NT2/D1 (cell line): ENCODE measurements around the gene IL19.

Source experiments
- DNase-seq: peaks from one replicate; pipeline ENCODE4 v3.0.0-alpha.2; 2011; ENCODE audit warnings: low read depth, low spot score
- H3K27me3 ChIP-seq: 2 replicates; pipeline ENCODE4 v1.6.0; 2011; ENCODE audit warnings: mild to moderate bottlenecking; ENCODE audit not compliant: insufficient read length, insufficient read depth
- H3K36me3 ChIP-seq: 2 replicates; pipeline ENCODE4 v1.6.1; 2011; ENCODE audit warnings: mild to moderate bottlenecking, low read length, mixed read lengths; ENCODE audit not compliant: insufficient read depth, insufficient read length
- H3K4me1 ChIP-seq: 2 replicates; pipeline ENCODE4 v1.5.1; 2011; ENCODE audit not compliant: insufficient read depth, insufficient read length
- H3K4me3 ChIP-seq: 2 replicates; pipeline ENCODE4 v1.5.1; 2011; ENCODE audit warnings: low read depth; ENCODE audit not compliant: insufficient read length
- H3K9ac ChIP-seq: 2 replicates; pipeline ENCODE4 v1.6.0; 2011; ENCODE audit warnings: low read depth; ENCODE audit not compliant: insufficient read length
- H3K9me3 ChIP-seq: 2 replicates; pipeline ENCODE4 v1.5.1; 2011; ENCODE audit warnings: mild to moderate bottlenecking, low read length; ENCODE audit not compliant: insufficient read depth
- SUZ12 ChIP-seq: IDR thresholded peaks from 2 replicates; pipeline ENCODE4 v1.6.1; 2011; ENCODE audit not compliant: insufficient read length, insufficient read depth; ENCODE audit errors: extremely low read depth
- YY1 ChIP-seq: IDR thresholded peaks from 2 replicates; pipeline ENCODE4 v1.6.1; 2011; ENCODE audit not compliant: insufficient read length, insufficient read depth
- ZNF274 ChIP-seq: IDR thresholded peaks from 2 replicates; pipeline ENCODE4 v1.6.1; 2011; ENCODE audit warnings: mild to moderate bottlenecking, low read depth, low read length

IL19 gene

GRCh38 chr1:206735553-206736031 is 35.0 kb upstream of the IL19 start:
- peaks cover 10% of the 10 kb centered on the region for H3K4me1 ChIP-seq
- H3K27me3 ChIP-seq, result no peaks in the 10 kb centered on the region
- no peak for DNase-seq
- H3K36me3 ChIP-seq, result peaks cover 52% of the 10 kb centered on the region
- no peak overlapping the region for H3K4me3 ChIP-seq
- H3K9ac ChIP-seq, result no peak overlapping the region
- H3K9me3 ChIP-seq, result no peaks in the 10 kb centered on the region
- TF ChIP-seq SUZ12 (no peak), ZNF274 (no peak), YY1 (no peak)

GRCh38 chr1:206736878-206737728 is 33.5 kb upstream of the IL19 start:
- H3K4me1 ChIP-seq, result peaks cover 13% of the 10 kb centered on the region
- H3K36me3 ChIP-seq, result peaks cover 37% of the 10 kb centered on the region
- DNase-seq, result no peak
- no peaks in the 10 kb centered on the region for H3K27me3 ChIP-seq
- TF ChIP-seq SUZ12 (no peak), YY1 (no peak), ZNF274 (no peak)
- no peaks in the 10 kb centered on the region for H3K9me3 ChIP-seq
- H3K9ac ChIP-seq, result no peak overlapping the region
- no peak overlapping the region for H3K4me3 ChIP-seq

GRCh38 chr1:206737729-206738201 is 32.8 kb upstream of the IL19 start:
- Histone ChIP-seq H3K9ac (no peak overlapping the region), H3K36me3 (peaks cover 30% of the 10 kb centered on the region), H3K4me3 (no peak overlapping the region), H3K4me1 (peaks cover 15% of the 10 kb centered on the region), H3K9me3 (no peaks in the 10 kb centered on the region), H3K27me3 (no peaks in the 10 kb centered on the region)
- TF ChIP-seq YY1 (no peak), ZNF274 (no peak), SUZ12 (no peak)
- DNase-seq, result no peak

GRCh38 chr1:206738370-206739366 is 31.9 kb upstream of the IL19 start:
- TF ChIP-seq SUZ12 (no peak), ZNF274 (no peak), YY1 (no peak)
- H3K4me1 ChIP-seq, result peaks cover 15% of the 10 kb centered on the region
- no peaks in the 10 kb centered on the region for H3K9me3 ChIP-seq
- H3K4me3 ChIP-seq, result no peak overlapping the region
- H3K36me3 ChIP-seq, result peaks cover 23% of the 10 kb centered on the region
- no peak overlapping the region for H3K9ac ChIP-seq
- no peaks in the 10 kb centered on the region for H3K27me3 ChIP-seq
- DNase-seq, result no peak

- no peak for DNase-seq
- H3K4me3 ChIP-seq, result no peak overlapping the region
- H3K9me3 ChIP-seq, result no peaks in the 10 kb centered on the region
- H3K36me3 ChIP-seq, result peaks cover 15% of the 10 kb centered on the region
- H3K27me3 ChIP-seq, result no peaks in the 10 kb centered on the region
- TF ChIP-seq SUZ12, result no peak
- TF ChIP-seq ZNF274, result no peak
- TF ChIP-seq YY1, result no peak
- H3K4me1 ChIP-seq, result peaks cover 15% of the 10 kb centered on the region
- peak overlapping the region; percentile 57 for H3K9ac ChIP-seq
These were observed 31.0 kb upstream of the IL19 start for GRCh38 chr1:206739411-206740076.

- peaks cover under 1% of the 10 kb centered on the region for H3K36me3 ChIP-seq
- no peak overlapping the region for H3K9ac ChIP-seq
These were observed 29.4 kb upstream of the IL19 start for GRCh38 chr1:206741142-206741701.

More at GRCh38 chr1:206741142-206741701, 29.4 kb upstream of the IL19 start:
- TF ChIP-seq YY1 (no peak), ZNF274 (no peak), SUZ12 (no peak)
- H3K4me1 ChIP-seq, result peaks cover 15% of the 10 kb centered on the region
- no peak overlapping the region for H3K4me3 ChIP-seq
- H3K27me3 ChIP-seq, result no peaks in the 10 kb centered on the region
- no peak for DNase-seq
- H3K9me3 ChIP-seq, result no peaks in the 10 kb centered on the region
